Activated CD4-positive, alpha-beta memory T cell treated with anti-CD3 and anti-CD28 coated beads, Interleukin-2, amount 10 ng/mL, durations not matched to agents 7 days and 5 days (primary cell): Measurements from ENCODE around the gene BMI1. TPM values are rescaled to one million over a fixed set of nuclear protein-coding genes. Genes with fewer than 3 reads are reported as not detected.
A peak's percentile ranks its signal among the peaks of the same experiment; 100 is the strongest.

Source experiments
- CTCF ChIA-PET: fragments of 350-600 bp; sonication (Branson Sonifier 250); formaldehyde crosslinking; loops from one replicate; lab custom pipeline; 2021; ENCODE audit warnings: antibody characterized with exemption, inconsistent platforms; lab: Charles Lee
- POLR2A ChIA-PET: fragments of 350-600 bp; sonication (Branson Sonifier 250); formaldehyde crosslinking; loops from one replicate; lab custom pipeline; 2021; ENCODE audit warnings: antibody characterized with exemption; lab: Charles Lee
- DNase-seq: peaks from one replicate; pipeline ENCODE4 v3.0.0-alpha.2; 2020
- H3K27ac Mint-ChIP-seq: one replicate; pipeline ENCODE4 v1.8.0; 2021; ENCODE audit warnings: mild to moderate bottlenecking, mixed read lengths
- H3K27me3 Mint-ChIP-seq: one replicate; pipeline ENCODE4 v1.8.0; 2021; ENCODE audit warnings: mixed read lengths
- H3K36me3 Mint-ChIP-seq: one replicate; pipeline ENCODE4 v1.8.0; 2021; ENCODE audit warnings: low read depth, mixed read lengths
- H3K4me1 Mint-ChIP-seq: one replicate; pipeline ENCODE4 v1.8.0; 2021; ENCODE audit warnings: mixed read lengths
- H3K4me3 Mint-ChIP-seq: one replicate; pipeline ENCODE4 v1.8.0; 2021; ENCODE audit warnings: mild to moderate bottlenecking, mixed read lengths
- H3K9me3 Mint-ChIP-seq: one replicate; pipeline ENCODE4 v1.8.0; 2021; ENCODE audit warnings: mixed read lengths
- total RNA-seq, 2 experiments: library from RNA; stranded (reverse); gene quantifications; one replicate each; pipeline ENCODE4 v1.2.3, GENCODE V29; 2021

BMI1 gene
- total RNA-seq, result 10 to 100 TPM; 64.0 to 66.5 TPM

DNA sequence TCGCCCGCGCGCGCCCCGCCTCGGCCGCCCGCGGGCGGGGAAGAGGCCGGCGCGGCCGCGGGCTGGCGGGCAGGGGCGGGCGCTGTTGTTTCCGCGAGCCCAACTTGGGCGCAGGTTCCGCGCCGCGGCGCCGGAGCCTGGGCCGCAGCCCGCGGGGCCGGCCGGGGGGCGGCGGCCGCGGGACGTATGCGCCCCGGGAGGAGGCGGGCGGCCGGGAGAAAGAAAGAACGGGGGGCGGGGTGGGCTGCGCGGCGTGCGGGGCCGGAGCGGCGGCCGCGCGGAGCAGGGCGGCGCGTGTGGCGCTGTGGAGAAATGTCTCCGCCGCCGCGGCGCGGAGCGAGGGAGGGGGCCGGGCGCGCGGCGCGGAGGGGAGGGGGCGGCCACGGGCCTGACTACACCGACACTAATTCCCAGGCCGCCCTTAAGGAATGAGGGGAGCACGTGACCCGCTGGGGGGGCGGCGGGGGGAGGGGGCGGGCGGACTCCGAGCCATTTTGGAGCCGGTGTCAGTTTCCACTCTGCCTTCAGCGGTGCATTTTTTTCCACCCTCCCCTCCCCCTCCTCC lies at the start of gene BMI1:
BMI1 (plus strand) TSS at position 509 of the 565 bp plus-strand sequence. CDS start 5,351 bp downstream, outside the sequence.
- CTCF ChIA-PET, result no interaction called here
- H3K4me1 Mint-ChIP-seq, result peaks cover 66% of the 10 kb centered on the region
- POLR2A ChIA-PET, result interaction anchor here (1.3 to 2.5 kb wide), 5 partner anchors 12 to 317 kb away, joined by 3 to 13 read pairs (median 9); partner anchors contain the start of gene DNAJC1
- H3K36me3 Mint-ChIP-seq, result peaks cover 37% of the 10 kb centered on the region
- H3K9me3 Mint-ChIP-seq, result no peaks in the 10 kb centered on the region
- H3K4me3 Mint-ChIP-seq, result peak within 1 kb of the TSS; percentile 82
- DNase-seq, result peak; percentile 71
- peak within 1 kb of the TSS; percentile 79 for H3K27ac Mint-ChIP-seq
- H3K27me3 Mint-ChIP-seq, result peaks cover 33% of the 10 kb centered on the region

DNA sequence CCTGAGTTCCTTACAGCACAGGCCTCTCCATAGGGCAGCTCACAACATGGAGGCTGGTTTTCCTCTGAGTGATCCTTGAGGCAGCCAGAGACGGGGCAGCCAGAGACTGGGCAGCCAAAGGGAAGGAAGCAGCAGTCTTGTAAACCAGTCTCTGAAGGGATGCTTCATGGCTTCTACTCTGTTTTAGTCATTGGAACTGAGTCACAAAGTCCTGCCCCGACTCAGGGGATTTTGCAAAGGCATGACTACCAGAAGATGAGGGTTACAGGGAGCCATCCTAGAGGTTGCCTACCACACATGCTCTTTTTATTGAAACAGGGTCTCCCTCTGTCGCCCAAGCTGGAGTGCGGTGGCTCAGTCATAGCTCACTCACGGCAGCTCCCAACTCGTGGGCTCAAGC lies 49.1 kb upstream of the BMI1 start:
- peaks cover 3% of the 10 kb centered on the region for H3K27me3 Mint-ChIP-seq
- no peaks in the 10 kb centered on the region for H3K36me3 Mint-ChIP-seq
- no peak for DNase-seq
- POLR2A ChIA-PET, result no interaction called here
- CTCF ChIA-PET, result interaction anchor here (1.5 kb wide), 1 partner anchor 278 kb away, joined by 3 read pairs; no protein-coding TSS in a partner anchor
- no peaks in the 10 kb centered on the region for H3K4me1 Mint-ChIP-seq
- no peak overlapping the region for H3K27ac Mint-ChIP-seq
- no peaks in the 10 kb centered on the region for H3K9me3 Mint-ChIP-seq
- H3K4me3 Mint-ChIP-seq, result no peak overlapping the region

DNA sequence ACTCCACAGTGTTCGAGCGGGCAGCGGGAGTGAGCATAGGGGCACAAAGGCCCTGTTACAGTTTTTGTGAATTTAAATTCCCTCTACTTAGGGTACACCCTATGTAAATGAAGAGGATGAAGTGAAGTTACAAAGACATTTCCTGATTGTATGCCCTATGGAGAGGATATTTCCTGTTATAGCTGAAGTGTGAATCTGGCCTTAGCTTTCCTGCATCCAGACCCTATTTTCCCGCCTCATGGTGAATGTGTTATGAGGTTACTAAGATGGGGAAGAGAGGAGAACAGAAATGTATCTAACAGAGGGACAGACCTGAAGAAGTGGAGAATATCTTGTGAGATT lies 42.5 kb upstream of the BMI1 start:
- no peak for DNase-seq
- Mint-ChIP-seq H3K9me3 (no peaks in the 10 kb centered on the region), H3K27ac (no peak overlapping the region), H3K4me1 (no peaks in the 10 kb centered on the region), H3K27me3 (peaks cover 10% of the 10 kb centered on the region), H3K36me3 (no peaks in the 10 kb centered on the region), H3K4me3 (no peak overlapping the region)
- ChIA-PET CTCF (no interaction called here), POLR2A (no interaction called here)

DNA sequence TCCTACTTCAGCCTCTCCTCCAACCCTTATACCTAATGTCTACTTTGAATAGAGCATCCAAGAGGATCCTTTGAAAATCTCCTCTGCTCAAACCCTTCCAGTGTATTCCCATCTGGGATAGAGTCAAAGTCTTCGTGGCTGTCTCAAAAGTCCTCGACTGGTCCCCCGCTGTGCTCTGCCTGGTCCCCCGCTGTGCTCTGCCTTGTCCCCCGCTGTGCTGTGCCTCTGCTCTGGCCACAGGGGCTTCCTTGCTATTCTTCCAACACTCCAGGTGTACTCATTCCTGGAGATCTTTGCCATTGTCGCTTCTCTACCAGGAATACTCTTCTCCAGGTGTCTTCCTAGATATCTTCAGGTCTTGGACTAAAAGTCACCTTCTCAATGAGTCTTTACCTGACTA lies 40.8 kb upstream of the BMI1 start:
- H3K27ac Mint-ChIP-seq, result no peak overlapping the region
- CTCF ChIA-PET, result interaction anchor here (0.7 kb wide), 1 partner anchor 20 kb away, joined by 3 read pairs; no protein-coding TSS in a partner anchor
- POLR2A ChIA-PET, result no interaction called here
- H3K9me3 Mint-ChIP-seq, result no peaks in the 10 kb centered on the region
- H3K4me3 Mint-ChIP-seq, result no peak overlapping the region
- H3K36me3 Mint-ChIP-seq, result no peaks in the 10 kb centered on the region
- peaks cover 12% of the 10 kb centered on the region for H3K27me3 Mint-ChIP-seq
- DNase-seq, result no peak
- H3K4me1 Mint-ChIP-seq, result no peaks in the 10 kb centered on the region

DNA sequence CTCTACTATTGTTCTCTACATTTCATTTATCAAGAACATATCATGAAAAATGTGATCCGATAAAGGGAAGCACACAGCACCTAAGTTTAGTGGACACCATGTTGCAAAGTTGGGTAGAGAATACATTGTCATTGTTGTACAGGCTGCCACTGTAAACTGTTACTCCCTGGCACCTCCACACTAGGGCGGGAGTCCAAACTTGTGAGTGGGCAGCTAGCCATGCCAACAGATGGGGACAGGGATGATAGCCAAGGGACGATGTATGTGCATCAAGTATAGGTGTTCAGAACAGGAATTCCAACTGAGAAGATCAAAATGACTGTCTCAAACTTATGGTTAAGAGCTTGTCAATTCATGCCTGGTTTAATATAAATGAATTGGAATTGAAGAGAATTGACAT lies 35.8 kb upstream of the BMI1 start:
- no peak overlapping the region for H3K4me3 Mint-ChIP-seq
- CTCF ChIA-PET, result interaction anchor here (0.7 kb wide), 1 partner anchor 760 kb away, joined by 5 read pairs; no protein-coding TSS in a partner anchor

DNA sequence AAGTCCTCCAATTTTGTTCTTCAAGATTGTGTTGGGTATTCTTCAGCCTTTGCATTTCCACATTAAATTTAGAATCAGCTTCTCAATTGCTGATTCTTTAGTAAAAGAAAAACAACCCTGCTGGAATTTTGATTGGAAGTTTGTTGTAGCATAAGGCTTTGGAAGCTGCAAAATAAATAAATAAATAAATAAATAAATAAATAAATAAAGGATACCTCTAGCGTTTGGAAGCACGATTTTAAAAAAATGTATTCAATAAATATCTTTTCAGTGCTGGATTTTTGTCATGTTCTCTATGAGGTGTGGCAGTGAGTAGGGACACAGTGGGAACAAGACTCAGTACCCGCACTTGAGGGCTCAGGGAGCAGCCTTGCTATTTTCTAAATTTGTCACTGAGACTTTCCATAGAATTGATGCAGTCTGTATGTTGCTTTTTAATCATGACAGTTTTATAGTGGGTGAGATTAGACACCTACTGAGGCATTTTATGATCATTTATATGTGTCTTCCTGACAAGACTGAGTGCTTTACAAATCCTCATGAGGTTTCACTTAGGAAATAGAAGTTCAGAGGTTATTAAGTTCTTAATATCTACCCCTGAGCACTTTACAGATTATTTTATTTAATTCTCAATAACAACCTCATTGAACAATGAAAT lies 27.0 kb upstream of the BMI1 start:
- no peaks in the 10 kb centered on the region for H3K36me3 Mint-ChIP-seq
- no peak for DNase-seq
- H3K4me3 Mint-ChIP-seq, result no peak overlapping the region
- H3K9me3 Mint-ChIP-seq, result peaks cover 3% of the 10 kb centered on the region
- POLR2A ChIA-PET, result no interaction called here
- peaks cover 5% of the 10 kb centered on the region for H3K27me3 Mint-ChIP-seq
- CTCF ChIA-PET, result no interaction called here
- H3K4me1 Mint-ChIP-seq, result no peaks in the 10 kb centered on the region
- H3K27ac Mint-ChIP-seq, result no peak overlapping the region

More for the DNA sequence above, 35.8 kb upstream of the BMI1 start:
- Mint-ChIP-seq H3K36me3 (no peaks in the 10 kb centered on the region), H3K27ac (no peak overlapping the region), H3K4me1 (no peaks in the 10 kb centered on the region), H3K9me3 (no peaks in the 10 kb centered on the region), H3K27me3 (peaks cover 5% of the 10 kb centered on the region)
- POLR2A ChIA-PET, result no interaction called here
- no peak for DNase-seq

DNA sequence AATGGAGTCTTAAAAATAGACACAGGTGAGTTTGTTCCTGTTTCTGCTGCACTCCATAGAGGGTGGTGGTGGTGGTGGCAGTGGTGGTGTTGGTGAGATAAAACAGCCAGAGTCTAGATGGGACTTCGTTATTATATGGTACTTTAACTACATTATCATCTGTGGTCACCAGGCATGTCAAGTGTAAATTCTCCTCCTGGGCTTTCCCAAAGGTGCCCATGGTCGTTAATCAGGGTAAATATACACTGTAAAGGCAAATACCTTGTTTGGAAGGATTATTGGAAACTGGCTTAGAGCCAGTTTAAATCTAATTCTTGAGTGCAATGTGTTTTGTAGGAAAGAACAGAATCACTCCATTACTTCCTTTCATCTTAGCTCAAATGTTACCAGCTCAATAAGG lies 26.2 kb upstream of the BMI1 start:
- no peak for DNase-seq
- Mint-ChIP-seq H3K4me3 (no peak overlapping the region), H3K27ac (no peak overlapping the region), H3K36me3 (no peaks in the 10 kb centered on the region), H3K9me3 (peaks cover 3% of the 10 kb centered on the region), H3K27me3 (peaks cover 5% of the 10 kb centered on the region), H3K4me1 (no peaks in the 10 kb centered on the region)
- ChIA-PET CTCF (interaction anchor here (1.2 kb wide), 1 partner anchor 319 kb away, joined by 3 read pairs; no protein-coding TSS in a partner anchor), POLR2A (no interaction called here)

DNA sequence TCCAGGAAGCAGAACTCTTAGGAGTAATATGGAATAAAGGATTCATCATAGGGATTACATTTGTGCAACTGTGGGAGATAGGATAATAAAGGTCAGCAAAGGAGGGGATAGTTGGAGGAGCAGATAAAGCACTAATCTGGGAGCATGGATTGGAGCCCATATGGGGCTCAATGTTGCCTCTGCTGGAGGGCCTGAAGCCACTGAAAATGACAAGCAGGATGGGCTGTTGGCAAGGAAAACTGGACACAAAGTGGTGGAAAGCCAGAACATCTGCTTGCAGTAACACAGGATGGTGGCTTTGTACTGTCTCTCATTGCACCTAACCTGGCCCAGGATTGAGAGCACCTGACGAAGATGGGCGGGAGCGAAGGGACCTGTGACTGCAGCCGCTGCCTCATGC lies 19.7 kb upstream of the BMI1 start:
- H3K27ac Mint-ChIP-seq, result no peak overlapping the region
- CTCF ChIA-PET, result no interaction called here
- no peaks in the 10 kb centered on the region for H3K4me1 Mint-ChIP-seq
- DNase-seq, result no peak
- no peaks in the 10 kb centered on the region for H3K36me3 Mint-ChIP-seq
- H3K4me3 Mint-ChIP-seq, result no peak overlapping the region
- H3K27me3 Mint-ChIP-seq, result no peaks in the 10 kb centered on the region
- peaks cover 2% of the 10 kb centered on the region for H3K9me3 Mint-ChIP-seq
- POLR2A ChIA-PET, result no interaction called here

DNA sequence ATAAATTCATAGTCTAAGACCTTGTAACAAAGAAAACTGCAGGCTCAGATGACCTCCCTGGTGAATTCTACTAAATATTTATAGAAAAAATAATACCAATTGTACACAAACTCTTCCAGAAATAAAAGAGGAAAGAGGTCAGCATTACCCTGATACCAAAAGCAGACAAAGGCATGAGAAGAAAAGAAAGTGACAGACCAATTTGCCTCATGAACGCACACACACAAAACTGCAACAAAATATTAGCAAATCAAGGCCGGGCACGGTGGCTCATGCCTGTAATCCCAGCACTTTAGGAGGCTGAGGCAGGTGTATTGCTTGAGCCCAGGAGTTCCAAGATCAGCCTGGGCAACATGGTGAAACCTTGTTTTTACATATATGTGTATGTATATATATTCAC lies 17.4 kb upstream of the BMI1 start:
- no peak overlapping the region for H3K4me3 Mint-ChIP-seq
- H3K9me3 Mint-ChIP-seq, result peaks cover 2% of the 10 kb centered on the region
- H3K4me1 Mint-ChIP-seq, result peaks cover 1% of the 10 kb centered on the region
- H3K27me3 Mint-ChIP-seq, result no peaks in the 10 kb centered on the region
- H3K27ac Mint-ChIP-seq, result no peak overlapping the region
- POLR2A ChIA-PET, result no interaction called here
- CTCF ChIA-PET, result interaction anchor here (0.6 kb wide), 1 partner anchor 170 kb away, joined by 4 read pairs; no protein-coding TSS in a partner anchor
- no peak for DNase-seq
- H3K36me3 Mint-ChIP-seq, result no peaks in the 10 kb centered on the region

DNA sequence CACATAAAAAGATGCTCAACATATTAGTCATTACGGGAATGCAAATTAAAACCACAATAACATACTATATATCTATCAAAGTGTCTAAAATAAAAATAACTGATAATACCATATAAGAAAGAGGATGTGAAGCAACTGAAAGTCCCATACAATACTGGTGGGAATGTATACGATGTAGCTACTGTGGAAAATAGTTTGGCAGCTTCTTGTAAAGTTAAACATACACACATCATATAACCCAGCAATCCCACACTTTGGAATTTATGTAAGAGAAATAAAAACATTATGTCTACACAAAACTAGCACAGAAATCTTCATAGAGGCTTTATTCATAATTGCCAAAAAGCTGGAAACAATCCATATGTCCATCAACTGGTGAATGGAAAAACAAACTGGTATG lies 15.2 kb upstream of the BMI1 start:
- DNase-seq, result no peak
- no peaks in the 10 kb centered on the region for H3K27me3 Mint-ChIP-seq
- no peak overlapping the region for H3K27ac Mint-ChIP-seq
- no peak overlapping the region for H3K4me3 Mint-ChIP-seq
- CTCF ChIA-PET, result no interaction called here
- no peaks in the 10 kb centered on the region for H3K36me3 Mint-ChIP-seq
- POLR2A ChIA-PET, result interaction anchor here (0.7 to 1.2 kb wide), 2 partner anchors 10 to 302 kb away, joined by 3 read pairs; partner anchors contain the start of gene DNAJC1
- peaks cover 8% of the 10 kb centered on the region for H3K4me1 Mint-ChIP-seq
- peaks cover 2% of the 10 kb centered on the region for H3K9me3 Mint-ChIP-seq

DNA sequence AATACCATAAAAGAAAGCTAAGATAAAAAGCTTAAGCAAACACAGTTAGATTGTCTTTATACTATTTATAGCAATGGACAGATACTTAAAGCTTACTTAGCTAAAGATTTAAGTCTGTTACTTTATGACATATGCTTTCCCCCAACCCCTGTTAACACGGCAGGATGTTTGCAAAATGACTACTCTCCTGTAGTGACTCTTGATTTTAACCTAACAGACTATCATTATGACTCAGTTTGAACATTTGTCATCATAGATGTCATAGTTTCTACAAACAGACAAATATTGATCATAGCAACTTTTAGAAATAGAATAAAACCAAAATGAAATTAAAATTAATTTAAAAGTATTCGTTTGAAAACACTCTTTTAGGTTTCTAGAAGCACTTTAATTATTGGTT lies 12.5 kb upstream of the BMI1 start:
- H3K4me1 Mint-ChIP-seq, result peaks cover 11% of the 10 kb centered on the region

DNA sequence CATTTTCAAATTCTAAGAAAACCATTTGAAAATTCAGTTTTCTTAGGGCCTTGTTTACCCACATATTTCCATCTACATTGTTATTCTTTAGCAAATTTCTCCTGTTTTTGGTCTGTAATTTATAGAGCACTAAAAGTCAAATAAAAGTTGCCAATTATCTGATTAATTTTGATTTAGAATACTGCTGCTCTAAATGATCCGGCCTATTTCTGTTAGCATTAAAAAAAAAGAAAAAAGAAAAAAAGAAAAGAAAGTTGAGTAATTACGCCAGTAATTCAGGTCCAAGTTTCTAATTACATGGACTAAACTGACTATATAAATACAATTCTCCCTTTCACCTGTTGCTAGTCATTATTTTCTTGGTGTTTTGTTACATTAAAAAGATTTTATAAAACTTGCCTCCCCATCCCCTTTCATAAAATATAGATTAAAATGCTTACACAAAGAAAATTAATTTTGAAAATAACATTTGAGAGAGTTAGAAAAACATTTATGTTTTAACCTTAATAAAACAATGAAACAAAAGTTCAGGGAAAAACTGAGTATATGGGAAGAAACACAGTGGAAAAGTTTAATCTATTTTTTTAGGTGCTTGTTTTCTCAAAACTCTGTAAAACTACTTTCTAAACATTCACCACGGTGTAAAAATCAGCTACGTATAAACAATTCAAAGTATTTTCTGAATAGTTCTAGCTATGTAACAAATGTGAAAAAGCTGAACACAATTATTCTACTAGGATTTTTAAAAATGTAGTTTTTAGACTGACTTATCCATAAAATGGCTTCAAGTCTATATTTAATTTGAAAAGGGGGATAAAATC lies 11.5 kb upstream of the BMI1 start:
- H3K4me1 Mint-ChIP-seq, result peaks cover 14% of the 10 kb centered on the region
- peak overlapping the region; percentile 19 for H3K27ac Mint-ChIP-seq

More for the DNA sequence above, 12.5 kb upstream of the BMI1 start:
- Mint-ChIP-seq H3K4me3 (no peak overlapping the region), H3K27ac (no peak overlapping the region), H3K9me3 (peaks cover 2% of the 10 kb centered on the region), H3K36me3 (no peaks in the 10 kb centered on the region), H3K27me3 (no peaks in the 10 kb centered on the region)
- DNase-seq, result peak; percentile 47
- CTCF ChIA-PET, result interaction anchor here (0.7 to 0.9 kb wide), 2 partner anchors 128 to 229 kb away, joined by 3 read pairs; no protein-coding TSS in a partner anchor
- POLR2A ChIA-PET, result interaction anchor here (0.8 to 1.6 kb wide), 8 partner anchors 8 to 305 kb away, joined by 3 to 7 read pairs (median 4); partner anchors contain the start of gene COMMD3

More for the DNA sequence above, 11.5 kb upstream of the BMI1 start:
- Mint-ChIP-seq H3K9me3 (no peaks in the 10 kb centered on the region), H3K36me3 (no peaks in the 10 kb centered on the region), H3K27me3 (no peaks in the 10 kb centered on the region), H3K4me3 (no peak overlapping the region)
- ChIA-PET CTCF (interaction anchor here (1.2 kb wide), 1 partner anchor 78 kb away, joined by 3 read pairs; no protein-coding TSS in a partner anchor), POLR2A (interaction anchor here (1.2 to 1.6 kb wide), 3 partner anchors 13 to 31 kb away, joined by 4 to 6 read pairs (median 6); no protein-coding TSS in a partner anchor)
- DNase-seq, result no peak
